HG03175 (cell line): ENCODE measurements around the gene TMEM120B.
"Not testable (repeated sequence)": the region's sequence is repeated elsewhere in the genome, so short reads cannot be mapped to it uniquely, and the experiment has no call there.

ENCODE experiments used
- ATAC-seq: cut with Tn5 transposase; IDR thresholded peaks from one replicate; pipeline ENCODE4 v1.9.1; 2021; ENCODE audit warnings: mild to moderate bottlenecking, moderate library complexity; ENCODE audit not compliant: unreplicated experiment

The TMEM120B gene

GRCh38 chr12:121789800-121790728 is 77.5 kb downstream of the TMEM120B start:
- peak; percentile 59 for ATAC-seq

GRCh38 chr12:121790785-121791184 is 78.2 kb downstream of the TMEM120B start:
- ATAC-seq = not testable (repeated sequence)

- no peak for ATAC-seq
Measured at GRCh38 chr12:121791671-121792551, 79.4 kb downstream of the TMEM120B start.

GRCh38 chr12:121792607-121793439 is 80.3 kb downstream of the TMEM120B start:
- peak; percentile 17 for ATAC-seq

- ATAC-seq = no peak
Measured at GRCh38 chr12:121793440-121793837, 80.9 kb downstream of the TMEM120B start, which contains the start of gene RHOF. Gene RHOF, minus strand, starts transcription at chr12:121793688. Its CDS starts 55 bp downstream, at chr12:121793633.

- peak; percentile 47 for ATAC-seq
Measured at GRCh38 chr12:121793838-121794533, 81.4 kb downstream of the TMEM120B start.

- peak; percentile 4 for ATAC-seq
Measured at GRCh38 chr12:121794534-121795033, 82.0 kb downstream of the TMEM120B start.

- no peak for ATAC-seq
Measured at GRCh38 chr12:121795034-121795968, 82.7 kb downstream of the TMEM120B start.

- no peak for ATAC-seq
Measured at GRCh38 chr12:121796855-121797751, 84.6 kb downstream of the TMEM120B start.

- ATAC-seq = no peak
Measured at GRCh38 chr12:121797937-121798786, 85.6 kb downstream of the TMEM120B start.

GRCh38 chr12:121798787-121799155 is 86.2 kb downstream of the TMEM120B start:
- no peak for ATAC-seq

- no peak for ATAC-seq
Measured at GRCh38 chr12:121799156-121799841, 86.7 kb downstream of the TMEM120B start.

GRCh38 chr12:121799842-121800693 is 87.5 kb downstream of the TMEM120B start:
- no peak for ATAC-seq

GRCh38 chr12:121800694-121801594 is 88.4 kb downstream of the TMEM120B start:
- no peak for ATAC-seq
